Neural cell (in vitro differentiated cells): ENCODE results near the gene HSD11B2. TPM values are rescaled to one million over a fixed set of nuclear protein-coding genes. Genes with fewer than 3 reads are reported as not detected.

ENCODE experiments used
- H2AFZ ChIP-seq: fragments of 200-600, 300-800 bp; sonication (generic), shearing (Covaris generic); 2 replicates; pipeline ENCODE4 v1.6.0; 2014; ENCODE audit warnings: low read depth, mild to moderate bottlenecking, antibody characterized with exemption, low read length, moderate library complexity
- H3F3A ChIP-seq: fragments of 200-600 bp; shearing (Covaris generic); 2 replicates; pipeline ENCODE4 v1.6.1; 2016; ENCODE audit warnings: mild to moderate bottlenecking, moderate library complexity, mixed read lengths, antibody characterized with exemption, low read length; ENCODE audit not compliant: insufficient read depth, poor library complexity, severe bottlenecking
- H3K27ac ChIP-seq: fragments of 200-600, 300-800 bp; sonication (generic), shearing (Covaris generic); 2 replicates; pipeline ENCODE4 v1.5.1; 2014; ENCODE audit warnings: mild to moderate bottlenecking, low read length, moderate library complexity
- H3K27me3 ChIP-seq: fragments of 300-800, 200-600 bp; sonication (generic), shearing (Covaris generic); 2 replicates; pipeline ENCODE4 v1.6.0; 2014; ENCODE audit warnings: mild to moderate bottlenecking, low read depth, low read length, moderate library complexity; ENCODE audit not compliant: insufficient read depth
- H3K36me3 ChIP-seq: fragments of 300-800, 200-600 bp; sonication (generic), shearing (Covaris generic); 2 replicates; pipeline ENCODE4 v1.5.1; 2014; ENCODE audit warnings: mild to moderate bottlenecking, antibody characterized with exemption, low read length, moderate library complexity; ENCODE audit not compliant: insufficient read depth
- H3K4me2 ChIP-seq: fragments of 300-800, 200-600 bp; sonication (generic), shearing (Covaris generic); 2 replicates; pipeline ENCODE4 v1.6.0; 2014; ENCODE audit warnings: mild to moderate bottlenecking, low read length
- H3K4me3 ChIP-seq: fragments of 300-800, 200-600 bp; sonication (generic), shearing (Covaris generic); 2 replicates; pipeline ENCODE4 v1.5.1; 2014; ENCODE audit warnings: mild to moderate bottlenecking, low read length, moderate library complexity
- H3K79me2 ChIP-seq: fragments of 200-600 bp; shearing (Covaris generic); replicated peaks from 2 replicates; pipeline ENCODE4 v1.6.0; 2014; ENCODE audit warnings: mild to moderate bottlenecking, low read length, moderate library complexity; ENCODE audit not compliant: insufficient read depth
- H3K9ac ChIP-seq: fragments of 300-800, 200-600 bp; sonication (generic), shearing (Covaris generic); 2 replicates; pipeline ENCODE4 v1.6.1; 2016; ENCODE audit warnings: mild to moderate bottlenecking, low read length, mixed read lengths
- H3K9me2 ChIP-seq: fragments of 200-600 bp; shearing (Covaris generic); 2 replicates; pipeline ENCODE4 v1.6.1; 2016; ENCODE audit warnings: mild to moderate bottlenecking, low read length, mixed read lengths; ENCODE audit not compliant: insufficient read depth
- H3K9me3 ChIP-seq: fragments of 200-600, 300-800 bp; sonication (generic), shearing (Covaris generic); 2 replicates; pipeline ENCODE4 v1.6.1; 2016; ENCODE audit warnings: mild to moderate bottlenecking, mixed run types, low read length, moderate library complexity, mixed read lengths
- H4K20me1 ChIP-seq: fragments of 200-600 bp; shearing (Covaris generic); 2 replicates; pipeline ENCODE4 v1.6.1; 2016; ENCODE audit warnings: mild to moderate bottlenecking, mixed run types; ENCODE audit not compliant: insufficient read depth
- CTCF ChIP-seq: fragments of 450-650 bp; IDR thresholded peaks from 2 replicates; pipeline ENCODE4 v1.5.1; 2014; ENCODE audit warnings: antibody characterized with exemption, mild to moderate bottlenecking, moderate library complexity; ENCODE audit not compliant: poor library complexity, severe bottlenecking
- EP300 ChIP-seq: fragments of 450-650 bp; conservative IDR thresholded peaks from 2 replicates; pipeline ENCODE4 v1.6.1; 2014; ENCODE audit warnings: antibody characterized with exemption, mild to moderate bottlenecking, moderate library complexity; ENCODE audit not compliant: poor library complexity, severe bottlenecking
- EZH2 ChIP-seq: fragments of 200-600, 300-800 bp; shearing (Covaris generic), sonication (generic); IDR thresholded peaks from 2 replicates; pipeline ENCODE4 v1.6.1; 2014; ENCODE audit warnings: antibody characterized with exemption, low read length, borderline replicate concordance, mild to moderate bottlenecking; ENCODE audit not compliant: insufficient read depth, poor library complexity, severe bottlenecking
- MXI1 ChIP-seq: fragments of 450-650 bp; conservative IDR thresholded peaks from 2 replicates; pipeline ENCODE4 v1.6.1; 2014; ENCODE audit warnings: antibody characterized with exemption, mild to moderate bottlenecking; ENCODE audit not compliant: poor library complexity, severe bottlenecking
- POLR2AphosphoS5 ChIP-seq: IDR thresholded peaks from 2 replicates; pipeline ENCODE4 v1.6.1; 2012
- RAD21 ChIP-seq: fragments of 450-650 bp; conservative IDR thresholded peaks from 2 replicates; pipeline ENCODE4 v1.6.1; 2014; ENCODE audit warnings: antibody characterized with exemption, mild to moderate bottlenecking, moderate library complexity
- SMC3 ChIP-seq: fragments of 450-650 bp; conservative IDR thresholded peaks from 2 replicates; pipeline ENCODE4 v1.6.1; 2014; ENCODE audit warnings: antibody characterized with exemption, mild to moderate bottlenecking, moderate library complexity; ENCODE audit not compliant: poor library complexity
- TAF1 ChIP-seq: IDR thresholded peaks from 2 replicates; pipeline ENCODE4 v1.6.1; 2012; ENCODE audit warnings: low read depth
- polyA plus RNA-seq: library from polyadenylated mRNA; depleted of rRNA; stranded (reverse); fragments of >200 nt; gene quantifications from 2 replicates; pipeline ENCODE4 v1.2.3, GENCODE V29; 2014
- TF ChIP-seq, protein P1 (sequence below): IDR thresholded peaks from 2 replicates; pipeline ENCODE4 v1.6.1; 2012; ENCODE audit warnings: borderline replicate concordance

HSD11B2 gene
- polyA plus RNA-seq, 1 donor from 2014 or later = 0.24 TPM

GRCh38 chr16:67470359-67470758 lies 39.4 kb downstream of the HSD11B2 start:
- H3K27me3 ChIP-seq = no peaks in the 10 kb centered on the region
- H2AFZ ChIP-seq = no peak overlapping the region
- no peak overlapping the region for H3K4me2 ChIP-seq
- peaks cover 24% of the 10 kb centered on the region for H3K79me2 ChIP-seq
- no peak overlapping the region for H3K27ac ChIP-seq
- H3K9ac ChIP-seq = no peak overlapping the region
- no peaks in the 10 kb centered on the region for H3K9me3 ChIP-seq
- no peaks in the 10 kb centered on the region for H3K9me2 ChIP-seq
- H3K4me3 ChIP-seq = no peak overlapping the region
- no peaks in the 10 kb centered on the region for H4K20me1 ChIP-seq
- TF ChIP-seq RAD21 = no peak
- TF ChIP-seq MXI1 = no peak
- TF ChIP-seq, protein P1, sequence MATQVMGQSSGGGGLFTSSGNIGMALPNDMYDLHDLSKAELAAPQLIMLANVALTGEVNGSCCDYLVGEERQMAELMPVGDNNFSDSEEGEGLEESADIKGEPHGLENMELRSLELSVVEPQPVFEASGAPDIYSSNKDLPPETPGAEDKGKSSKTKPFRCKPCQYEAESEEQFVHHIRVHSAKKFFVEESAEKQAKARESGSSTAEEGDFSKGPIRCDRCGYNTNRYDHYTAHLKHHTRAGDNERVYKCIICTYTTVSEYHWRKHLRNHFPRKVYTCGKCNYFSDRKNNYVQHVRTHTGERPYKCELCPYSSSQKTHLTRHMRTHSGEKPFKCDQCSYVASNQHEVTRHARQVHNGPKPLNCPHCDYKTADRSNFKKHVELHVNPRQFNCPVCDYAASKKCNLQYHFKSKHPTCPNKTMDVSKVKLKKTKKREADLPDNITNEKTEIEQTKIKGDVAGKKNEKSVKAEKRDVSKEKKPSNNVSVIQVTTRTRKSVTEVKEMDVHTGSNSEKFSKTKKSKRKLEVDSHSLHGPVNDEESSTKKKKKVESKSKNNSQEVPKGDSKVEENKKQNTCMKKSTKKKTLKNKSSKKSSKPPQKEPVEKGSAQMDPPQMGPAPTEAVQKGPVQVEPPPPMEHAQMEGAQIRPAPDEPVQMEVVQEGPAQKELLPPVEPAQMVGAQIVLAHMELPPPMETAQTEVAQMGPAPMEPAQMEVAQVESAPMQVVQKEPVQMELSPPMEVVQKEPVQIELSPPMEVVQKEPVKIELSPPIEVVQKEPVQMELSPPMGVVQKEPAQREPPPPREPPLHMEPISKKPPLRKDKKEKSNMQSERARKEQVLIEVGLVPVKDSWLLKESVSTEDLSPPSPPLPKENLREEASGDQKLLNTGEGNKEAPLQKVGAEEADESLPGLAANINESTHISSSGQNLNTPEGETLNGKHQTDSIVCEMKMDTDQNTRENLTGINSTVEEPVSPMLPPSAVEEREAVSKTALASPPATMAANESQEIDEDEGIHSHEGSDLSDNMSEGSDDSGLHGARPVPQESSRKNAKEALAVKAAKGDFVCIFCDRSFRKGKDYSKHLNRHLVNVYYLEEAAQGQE = no peak
- no peaks in the 10 kb centered on the region for H3F3A ChIP-seq
- H3K36me3 ChIP-seq = no peaks in the 10 kb centered on the region

DNA sequence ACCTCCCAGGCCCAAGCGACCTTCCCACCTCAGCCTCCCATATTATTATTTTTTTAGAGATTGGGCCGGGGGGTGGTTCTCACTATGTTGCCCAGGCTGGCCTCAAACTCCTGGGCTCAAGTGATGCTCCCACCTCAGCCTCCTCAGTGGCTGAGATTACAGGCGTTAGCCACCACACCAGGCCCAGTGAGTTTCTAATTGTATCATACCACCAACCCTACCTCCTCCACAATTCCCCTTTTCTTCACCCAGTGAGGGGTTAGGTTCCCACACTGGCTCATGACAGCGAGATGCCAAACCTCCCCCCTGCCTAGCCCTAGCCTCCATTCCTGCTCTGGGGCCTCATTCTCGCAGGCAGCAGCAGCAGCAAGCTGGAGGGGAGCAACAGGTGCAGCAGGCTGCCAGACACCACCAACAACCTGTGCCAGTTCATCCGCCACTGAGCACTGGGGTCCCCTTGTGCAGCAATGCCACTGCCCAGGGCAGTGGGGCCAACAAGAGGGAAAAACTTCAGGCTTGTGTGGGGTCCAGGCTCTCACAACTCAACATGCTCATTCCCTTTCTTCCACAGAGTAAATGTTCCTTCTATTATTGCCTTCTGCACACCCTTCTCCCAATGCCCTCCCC lies 41.0 kb downstream of the HSD11B2 start:
- Histone ChIP-seq H3K27ac (no peak overlapping the region), H4K20me1 (no peaks in the 10 kb centered on the region)

GRCh38 chr16:67474551-67475455 lies 43.9 kb downstream of the HSD11B2 start:
- H3K27ac ChIP-seq = no peak overlapping the region
- no peak overlapping the region for H3K4me3 ChIP-seq
- H3K36me3 ChIP-seq = no peaks in the 10 kb centered on the region
- H3K79me2 ChIP-seq = peaks cover 51% of the 10 kb centered on the region
- H3K27me3 ChIP-seq = no peaks in the 10 kb centered on the region
- no peak overlapping the region for H2AFZ ChIP-seq
- H4K20me1 ChIP-seq = no peaks in the 10 kb centered on the region
- H3F3A ChIP-seq = no peaks in the 10 kb centered on the region
- no peaks in the 10 kb centered on the region for H3K9me3 ChIP-seq
- no peak overlapping the region for H3K4me2 ChIP-seq
- TF ChIP-seq SMC3 (no peak), EZH2 (no peak), CTCF (no peak), TAF1 (no peak), POLR2AphosphoS5 (no peak), RAD21 (no peak), EP300 (no peak), MXI1 (no peak)
- TF ChIP-seq, protein P1 = no peak
- H3K9ac ChIP-seq = no peak overlapping the region
- H3K9me2 ChIP-seq = no peaks in the 10 kb centered on the region

More for the DNA sequence above, 41.0 kb downstream of the HSD11B2 start:
- Histone ChIP-seq H3K9me3 (no peaks in the 10 kb centered on the region), H3K27me3 (no peaks in the 10 kb centered on the region), H3K9ac (no peak overlapping the region), H3K79me2 (peaks cover 35% of the 10 kb centered on the region), H3K9me2 (no peaks in the 10 kb centered on the region), H2AFZ (no peak overlapping the region), H3F3A (no peaks in the 10 kb centered on the region), H3K4me2 (no peak overlapping the region), H3K36me3 (no peaks in the 10 kb centered on the region), H3K4me3 (no peak overlapping the region)
- TF ChIP-seq EZH2 (no peak), EP300 (no peak), SMC3 (no peak)
